HEK293 (cell line): Measurements from ENCODE around the gene ATP7A.
"Not testable (repeated sequence)": the region's sequence is repeated elsewhere in the genome, so short reads cannot be mapped to it uniquely, and the experiment has no call there.

ENCODE experiments used
- CTCF ChIA-PET: fragments of 350-600 bp; formaldehyde crosslinking; extraction: SDS; loops from one replicate; lab custom pipeline; 2021; ENCODE audit warnings: antibody characterized with exemption; lab: Yijun Ruan, JAX
- POLR2A ChIA-PET: fragments of 300-600 bp; formaldehyde crosslinking; extraction: SDS; loops from one replicate; lab custom pipeline; 2020; ENCODE audit warnings: antibody characterized with exemption, inconsistent platforms; lab: Yijun Ruan, JAX
- H3K27ac ChIP-seq: fragments of 200-500 bp; sonication (Bioruptor generic); 2 replicates; pipeline ENCODE4 v1.5.1; 2014; ENCODE audit warnings: low read depth, low read length, control low read depth, inconsistent platforms; ENCODE audit errors: extremely low read depth
- H3K36me3 ChIP-seq, 2 experiments: fragments of 200-500 bp in 1 of 2; sonication (Bioruptor generic) in 1 of 2; 1 replicate in 1 of 2; 2 replicates in 1 of 2; pipeline ENCODE4 v1.5.1; 2014 to 2017; ENCODE audit warnings: inconsistent platforms in 2 of 2, low read length in 2 of 2; ENCODE audit not compliant: control insufficient read depth in 2 of 2, insufficient read depth in 1 of 2
- H3K4me1 ChIP-seq: fragments of 200-500 bp; sonication (Bioruptor generic); 2 replicates; pipeline ENCODE4 v1.5.1; 2014; ENCODE audit warnings: mild to moderate bottlenecking, low read length, inconsistent platforms; ENCODE audit not compliant: control insufficient read depth, insufficient read depth
- H3K4me3 ChIP-seq: 2 replicates; pipeline ENCODE4 v1.5.1; 2011; ENCODE audit warnings: low read depth, mild to moderate bottlenecking, control low read depth, low read length, moderate library complexity
- H3K9me3 ChIP-seq: fragments of 200-500 bp; sonication (Bioruptor generic); 2 replicates; pipeline ENCODE4 v1.5.1; 2014; ENCODE audit warnings: low read depth, low read length, inconsistent platforms; ENCODE audit not compliant: control insufficient read depth, insufficient read depth
- FEZF1 ChIP-seq: fragments of 450-650 bp; formaldehyde crosslinking; IDR thresholded peaks from 2 replicates; pipeline ENCODE4 v1.5.1; 2016; ENCODE audit warnings: missing biosample characterization, missing genetic modification characterization
- GLI4 ChIP-seq: fragments of 450-650 bp; formaldehyde crosslinking; IDR thresholded peaks from 2 replicates; pipeline ENCODE4 v1.5.1; 2016; ENCODE audit warnings: missing biosample characterization, missing genetic modification characterization
- KLF8 ChIP-seq: fragments of 450-650 bp; formaldehyde crosslinking; IDR thresholded peaks from 2 replicates; pipeline ENCODE4 v1.5.1; 2016; ENCODE audit warnings: missing biosample characterization, missing genetic modification characterization
- MYNN ChIP-seq: fragments of 450-650 bp; formaldehyde crosslinking; IDR thresholded peaks from 2 replicates; pipeline ENCODE4 v1.5.1; 2016; ENCODE audit warnings: missing biosample characterization, missing genetic modification characterization, borderline replicate concordance
- OVOL3 ChIP-seq: fragments of 450-650 bp; formaldehyde crosslinking; IDR thresholded peaks from 2 replicates; pipeline ENCODE4 v1.5.1; 2016; ENCODE audit warnings: missing biosample characterization, missing genetic modification characterization
- SCRT2 ChIP-seq: fragments of 450-650 bp; formaldehyde crosslinking; IDR thresholded peaks from 2 replicates; pipeline ENCODE4 v1.5.1; 2016; ENCODE audit warnings: missing biosample characterization, missing genetic modification characterization
- ZBTB21 ChIP-seq: fragments of 450-650 bp; formaldehyde crosslinking; IDR thresholded peaks from 2 replicates; pipeline ENCODE4 v1.5.1; 2017; ENCODE audit warnings: missing biosample characterization, missing genetic modification characterization
- ZEB2 ChIP-seq: fragments of 450-650 bp; formaldehyde crosslinking; IDR thresholded peaks from 2 replicates; pipeline ENCODE4 v1.5.1; 2016; ENCODE audit warnings: missing biosample characterization, missing genetic modification characterization
- ZFP37 ChIP-seq: fragments of 450-650 bp; formaldehyde crosslinking; IDR thresholded peaks from 2 replicates; pipeline ENCODE4 v1.5.1; 2016; ENCODE audit warnings: missing biosample characterization, missing genetic modification characterization
- ZNF174 ChIP-seq: fragments of 450-650 bp; formaldehyde crosslinking; IDR thresholded peaks from 2 replicates; pipeline ENCODE4 v1.5.0; 2017; ENCODE audit warnings: missing biosample characterization, mild to moderate bottlenecking, missing genetic modification characterization
- ZNF23 ChIP-seq: fragments of 450-650 bp; formaldehyde crosslinking; IDR thresholded peaks from 2 replicates; pipeline ENCODE4 v1.5.1; 2016; ENCODE audit warnings: missing biosample characterization, missing genetic modification characterization, borderline replicate concordance
- ZNF239 ChIP-seq: fragments of 450-650 bp; formaldehyde crosslinking; IDR thresholded peaks from 2 replicates; pipeline ENCODE4 v1.5.1; 2016; ENCODE audit warnings: missing biosample characterization, missing genetic modification characterization
- ZNF335 ChIP-seq: fragments of 450-650 bp; formaldehyde crosslinking; conservative IDR thresholded peaks from 2 replicates; pipeline ENCODE4 v1.5.1; 2016; ENCODE audit warnings: missing biosample characterization, missing genetic modification characterization
- ZNF354C ChIP-seq: fragments of 450-650 bp; formaldehyde crosslinking; IDR thresholded peaks from 2 replicates; pipeline ENCODE4 v1.5.1; 2016; ENCODE audit warnings: missing biosample characterization, missing genetic modification characterization, low read depth, borderline replicate concordance
- ZNF48 ChIP-seq: fragments of 450-650 bp; formaldehyde crosslinking; IDR thresholded peaks from 2 replicates; pipeline ENCODE4 v1.5.1; 2016; ENCODE audit warnings: missing biosample characterization, missing genetic modification characterization
- ZNF521 ChIP-seq: fragments of 450-650 bp; formaldehyde crosslinking; IDR thresholded peaks from 2 replicates; pipeline ENCODE4 v1.5.1; 2017; ENCODE audit warnings: missing biosample characterization, mild to moderate bottlenecking, missing genetic modification characterization
- ZNF561 ChIP-seq: fragments of 450-650 bp; IDR thresholded peaks from 2 replicates; pipeline ENCODE4 v1.5.1; 2018; ENCODE audit warnings: missing biosample characterization, missing genetic modification characterization, borderline replicate concordance
- ZNF777 ChIP-seq: fragments of 450-650 bp; formaldehyde crosslinking; IDR thresholded peaks from 2 replicates; pipeline ENCODE4 v1.5.1; 2017; ENCODE audit warnings: missing biosample characterization, missing genetic modification characterization, borderline replicate concordance
- TF ChIP-seq, protein P1 (sequence below): fragments of 450-650 bp; formaldehyde crosslinking; IDR thresholded peaks from 2 replicates; pipeline ENCODE4 v1.5.1; 2017; ENCODE audit warnings: missing biosample characterization, missing genetic modification characterization
- TF ChIP-seq, protein P2 (sequence below): fragments of 450-650 bp; formaldehyde crosslinking; IDR thresholded peaks from 2 replicates; pipeline ENCODE4 v1.5.1; 2017; ENCODE audit warnings: missing biosample characterization, missing genetic modification characterization
- TF ChIP-seq, protein P3 (sequence below): fragments of 450-650 bp; formaldehyde crosslinking; IDR thresholded peaks from 2 replicates; pipeline ENCODE4 v1.5.1; 2016; ENCODE audit warnings: missing biosample characterization, missing genetic modification characterization, borderline replicate concordance
- TF ChIP-seq, protein P4 (sequence below): fragments of 450-650 bp; formaldehyde crosslinking; IDR thresholded peaks from 2 replicates; pipeline ENCODE4 v1.5.1; 2016; ENCODE audit warnings: missing biosample characterization, missing genetic modification characterization
- TF ChIP-seq, protein P5 (sequence below): fragments of 450-650 bp; formaldehyde crosslinking; IDR thresholded peaks from 2 replicates; pipeline ENCODE4 v1.5.1; 2016; ENCODE audit warnings: missing biosample characterization, missing genetic modification characterization

ATP7A gene

DNA sequence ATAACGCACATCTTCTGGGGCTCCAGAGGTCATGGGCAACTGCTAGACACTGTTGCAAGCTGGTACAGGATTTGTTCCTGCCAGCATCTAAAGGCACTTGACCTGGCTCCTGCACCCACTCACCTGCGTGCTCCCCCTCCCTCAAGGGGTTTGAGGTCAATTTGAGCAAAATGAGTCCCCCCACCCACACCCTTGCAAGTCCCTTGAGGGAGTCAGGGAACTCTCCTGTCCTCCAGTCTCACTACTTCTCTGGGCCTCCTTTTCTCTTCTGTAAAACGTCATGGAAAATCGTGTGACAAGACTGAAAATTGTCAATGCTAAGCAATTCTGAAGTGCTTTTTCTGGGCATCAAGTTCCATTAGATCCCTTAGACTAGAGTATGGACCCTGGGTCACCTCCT, 153.7 kb downstream of the ATP7A start:
- POLR2A ChIA-PET: no interaction called here
- CTCF ChIA-PET: interaction anchor here (0.7 kb wide), 1 partner anchor 633 kb away, joined by 3 read pairs; no protein-coding TSS in a partner anchor
- no peaks in the 10 kb centered on the region for H3K4me1 ChIP-seq
- H3K36me3 ChIP-seq: no peaks in the 10 kb centered on the region
- no peaks in the 10 kb centered on the region; the same call in 1 of the 2 replicates for H3K9me3 ChIP-seq
- no peak overlapping the region for H3K27ac ChIP-seq
- no peak for TF ChIP-seq ZNF561 (tag by site-specific recombination)
- no peak for TF ChIP-seq ZNF354C
- no peak for TF ChIP-seq ZNF239
- TF ChIP-seq, protein P1, sequence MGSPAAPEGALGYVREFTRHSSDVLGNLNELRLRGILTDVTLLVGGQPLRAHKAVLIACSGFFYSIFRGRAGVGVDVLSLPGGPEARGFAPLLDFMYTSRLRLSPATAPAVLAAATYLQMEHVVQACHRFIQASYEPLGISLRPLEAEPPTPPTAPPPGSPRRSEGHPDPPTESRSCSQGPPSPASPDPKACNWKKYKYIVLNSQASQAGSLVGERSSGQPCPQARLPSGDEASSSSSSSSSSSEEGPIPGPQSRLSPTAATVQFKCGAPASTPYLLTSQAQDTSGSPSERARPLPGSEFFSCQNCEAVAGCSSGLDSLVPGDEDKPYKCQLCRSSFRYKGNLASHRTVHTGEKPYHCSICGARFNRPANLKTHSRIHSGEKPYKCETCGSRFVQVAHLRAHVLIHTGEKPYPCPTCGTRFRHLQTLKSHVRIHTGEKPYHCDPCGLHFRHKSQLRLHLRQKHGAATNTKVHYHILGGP (tag by site-specific recombination): no peak
- no peak for TF ChIP-seq SCRT2 (tag by site-specific recombination)
- TF ChIP-seq GLI4: no peak
- no peak for TF ChIP-seq ZBTB21 (tag by site-specific recombination)
- no peak for TF ChIP-seq FEZF1 (tag by site-specific recombination)
- TF ChIP-seq ZNF48 (tag by site-specific recombination): no peak
- TF ChIP-seq OVOL3: no peak
- TF ChIP-seq, protein P2, sequence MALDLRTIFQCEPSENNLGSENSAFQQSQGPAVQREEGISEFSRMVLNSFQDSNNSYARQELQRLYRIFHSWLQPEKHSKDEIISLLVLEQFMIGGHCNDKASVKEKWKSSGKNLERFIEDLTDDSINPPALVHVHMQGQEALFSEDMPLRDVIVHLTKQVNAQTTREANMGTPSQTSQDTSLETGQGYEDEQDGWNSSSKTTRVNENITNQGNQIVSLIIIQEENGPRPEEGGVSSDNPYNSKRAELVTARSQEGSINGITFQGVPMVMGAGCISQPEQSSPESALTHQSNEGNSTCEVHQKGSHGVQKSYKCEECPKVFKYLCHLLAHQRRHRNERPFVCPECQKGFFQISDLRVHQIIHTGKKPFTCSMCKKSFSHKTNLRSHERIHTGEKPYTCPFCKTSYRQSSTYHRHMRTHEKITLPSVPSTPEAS (tag by site-specific recombination): no peak
- TF ChIP-seq ZNF23 (tag by site-specific recombination): no peak
- TF ChIP-seq, protein P3, sequence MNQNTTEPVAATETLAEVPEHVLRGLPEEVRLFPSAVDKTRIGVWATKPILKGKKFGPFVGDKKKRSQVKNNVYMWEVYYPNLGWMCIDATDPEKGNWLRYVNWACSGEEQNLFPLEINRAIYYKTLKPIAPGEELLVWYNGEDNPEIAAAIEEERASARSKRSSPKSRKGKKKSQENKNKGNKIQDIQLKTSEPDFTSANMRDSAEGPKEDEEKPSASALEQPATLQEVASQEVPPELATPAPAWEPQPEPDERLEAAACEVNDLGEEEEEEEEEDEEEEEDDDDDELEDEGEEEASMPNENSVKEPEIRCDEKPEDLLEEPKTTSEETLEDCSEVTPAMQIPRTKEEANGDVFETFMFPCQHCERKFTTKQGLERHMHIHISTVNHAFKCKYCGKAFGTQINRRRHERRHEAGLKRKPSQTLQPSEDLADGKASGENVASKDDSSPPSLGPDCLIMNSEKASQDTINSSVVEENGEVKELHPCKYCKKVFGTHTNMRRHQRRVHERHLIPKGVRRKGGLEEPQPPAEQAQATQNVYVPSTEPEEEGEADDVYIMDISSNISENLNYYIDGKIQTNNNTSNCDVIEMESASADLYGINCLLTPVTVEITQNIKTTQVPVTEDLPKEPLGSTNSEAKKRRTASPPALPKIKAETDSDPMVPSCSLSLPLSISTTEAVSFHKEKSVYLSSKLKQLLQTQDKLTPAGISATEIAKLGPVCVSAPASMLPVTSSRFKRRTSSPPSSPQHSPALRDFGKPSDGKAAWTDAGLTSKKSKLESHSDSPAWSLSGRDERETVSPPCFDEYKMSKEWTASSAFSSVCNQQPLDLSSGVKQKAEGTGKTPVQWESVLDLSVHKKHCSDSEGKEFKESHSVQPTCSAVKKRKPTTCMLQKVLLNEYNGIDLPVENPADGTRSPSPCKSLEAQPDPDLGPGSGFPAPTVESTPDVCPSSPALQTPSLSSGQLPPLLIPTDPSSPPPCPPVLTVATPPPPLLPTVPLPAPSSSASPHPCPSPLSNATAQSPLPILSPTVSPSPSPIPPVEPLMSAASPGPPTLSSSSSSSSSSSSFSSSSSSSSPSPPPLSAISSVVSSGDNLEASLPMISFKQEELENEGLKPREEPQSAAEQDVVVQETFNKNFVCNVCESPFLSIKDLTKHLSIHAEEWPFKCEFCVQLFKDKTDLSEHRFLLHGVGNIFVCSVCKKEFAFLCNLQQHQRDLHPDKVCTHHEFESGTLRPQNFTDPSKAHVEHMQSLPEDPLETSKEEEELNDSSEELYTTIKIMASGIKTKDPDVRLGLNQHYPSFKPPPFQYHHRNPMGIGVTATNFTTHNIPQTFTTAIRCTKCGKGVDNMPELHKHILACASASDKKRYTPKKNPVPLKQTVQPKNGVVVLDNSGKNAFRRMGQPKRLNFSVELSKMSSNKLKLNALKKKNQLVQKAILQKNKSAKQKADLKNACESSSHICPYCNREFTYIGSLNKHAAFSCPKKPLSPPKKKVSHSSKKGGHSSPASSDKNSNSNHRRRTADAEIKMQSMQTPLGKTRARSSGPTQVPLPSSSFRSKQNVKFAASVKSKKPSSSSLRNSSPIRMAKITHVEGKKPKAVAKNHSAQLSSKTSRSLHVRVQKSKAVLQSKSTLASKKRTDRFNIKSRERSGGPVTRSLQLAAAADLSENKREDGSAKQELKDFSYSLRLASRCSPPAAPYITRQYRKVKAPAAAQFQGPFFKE: no peak
- no peak for TF ChIP-seq ZNF777 (tag by site-specific recombination)
- TF ChIP-seq ZNF174: no peak
- TF ChIP-seq ZNF521: no peak
- no peak overlapping the region for H3K4me3 ChIP-seq

DNA sequence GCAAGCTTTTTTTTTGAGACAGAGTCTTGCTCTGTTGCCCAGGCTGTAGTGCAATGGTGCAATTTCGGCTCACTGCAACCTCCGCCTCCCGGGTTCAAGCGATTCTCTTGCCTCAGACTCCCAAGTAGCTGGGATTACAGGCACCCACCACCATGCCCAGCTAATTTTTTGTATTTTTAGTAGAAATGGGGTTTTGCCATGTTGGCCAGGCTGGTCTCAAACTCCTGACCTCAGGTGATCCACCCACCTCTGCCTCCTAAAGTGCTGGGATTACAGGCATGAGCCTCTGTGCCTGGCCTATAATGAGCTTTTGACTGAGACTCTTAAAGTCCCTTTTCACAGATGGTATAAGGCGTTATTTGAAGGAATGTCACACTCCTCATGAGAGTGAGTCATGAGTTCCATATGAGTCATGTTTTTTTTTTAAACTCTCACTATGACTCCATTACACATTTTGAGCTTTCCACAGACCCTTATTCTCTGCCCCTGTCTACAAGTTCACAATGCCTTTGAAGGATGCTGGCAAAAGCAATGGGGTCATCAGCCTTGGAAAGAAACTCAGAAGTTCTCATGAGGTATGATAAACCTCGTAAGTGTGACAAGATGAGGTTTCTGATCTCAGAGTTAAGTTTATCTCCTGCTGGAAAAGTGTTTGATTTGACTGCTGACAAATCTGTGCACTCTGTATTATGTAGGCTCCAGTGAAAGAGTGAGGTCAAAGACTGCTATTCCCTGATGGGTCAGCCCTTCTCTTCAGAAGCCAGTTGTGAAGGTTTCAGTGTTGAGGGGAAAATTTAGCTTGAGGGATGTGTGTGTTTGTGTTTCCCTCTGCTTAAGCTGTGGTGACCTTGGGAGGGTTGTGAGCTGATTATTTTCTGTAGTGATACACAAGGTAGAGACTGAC, 154.5 kb downstream of the ATP7A start:
- H3K9me3 ChIP-seq, H3K27ac ChIP-seq, H3K4me3 ChIP-seq, H3K4me1 ChIP-seq, H3K36me3 ChIP-seq, POLR2A ChIA-PET: not testable (repeated sequence)
- CTCF ChIA-PET: interaction anchor here (0.7 to 1.5 kb wide), 2 partner anchors 40 to 634 kb away, joined by 3 to 4 read pairs; no protein-coding TSS in a partner anchor
- TF ChIP-seq, protein P4, sequence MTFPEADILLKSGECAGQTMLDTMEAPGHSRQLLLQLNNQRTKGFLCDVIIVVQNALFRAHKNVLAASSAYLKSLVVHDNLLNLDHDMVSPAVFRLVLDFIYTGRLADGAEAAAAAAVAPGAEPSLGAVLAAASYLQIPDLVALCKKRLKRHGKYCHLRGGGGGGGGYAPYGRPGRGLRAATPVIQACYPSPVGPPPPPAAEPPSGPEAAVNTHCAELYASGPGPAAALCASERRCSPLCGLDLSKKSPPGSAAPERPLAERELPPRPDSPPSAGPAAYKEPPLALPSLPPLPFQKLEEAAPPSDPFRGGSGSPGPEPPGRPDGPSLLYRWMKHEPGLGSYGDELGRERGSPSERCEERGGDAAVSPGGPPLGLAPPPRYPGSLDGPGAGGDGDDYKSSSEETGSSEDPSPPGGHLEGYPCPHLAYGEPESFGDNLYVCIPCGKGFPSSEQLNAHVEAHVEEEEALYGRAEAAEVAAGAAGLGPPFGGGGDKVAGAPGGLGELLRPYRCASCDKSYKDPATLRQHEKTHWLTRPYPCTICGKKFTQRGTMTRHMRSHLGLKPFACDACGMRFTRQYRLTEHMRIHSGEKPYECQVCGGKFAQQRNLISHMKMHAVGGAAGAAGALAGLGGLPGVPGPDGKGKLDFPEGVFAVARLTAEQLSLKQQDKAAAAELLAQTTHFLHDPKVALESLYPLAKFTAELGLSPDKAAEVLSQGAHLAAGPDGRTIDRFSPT (tag by site-specific recombination): peak; percentile 70; the same call in 1 of the 2 replicates
- TF ChIP-seq, protein P5, sequence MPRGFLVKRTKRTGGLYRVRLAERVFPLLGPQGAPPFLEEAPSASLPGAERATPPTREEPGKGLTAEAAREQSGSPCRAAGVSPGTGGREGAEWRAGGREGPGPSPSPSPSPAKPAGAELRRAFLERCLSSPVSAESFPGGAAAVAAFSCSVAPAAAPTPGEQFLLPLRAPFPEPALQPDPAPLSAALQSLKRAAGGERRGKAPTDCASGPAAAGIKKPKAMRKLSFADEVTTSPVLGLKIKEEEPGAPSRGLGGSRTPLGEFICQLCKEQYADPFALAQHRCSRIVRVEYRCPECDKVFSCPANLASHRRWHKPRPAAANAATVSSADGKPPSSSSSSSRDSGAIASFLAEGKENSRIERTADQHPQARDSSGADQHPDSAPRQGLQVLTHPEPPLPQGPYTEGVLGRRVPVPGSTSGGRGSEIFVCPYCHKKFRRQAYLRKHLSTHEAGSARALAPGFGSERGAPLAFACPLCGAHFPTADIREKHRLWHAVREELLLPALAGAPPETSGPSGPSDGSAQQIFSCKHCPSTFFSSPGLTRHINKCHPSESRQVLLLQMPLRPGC (tag by site-specific recombination): peak; percentile 70; the same call in 1 of the 2 replicates
- TF ChIP-seq KLF8 (tag by site-specific recombination) (0 out of 2 replicates have a peak, but pooled peaks have one; percentile 36), ZFP37 (0 out of 2 replicates have a peak, but pooled peaks have one; percentile 37), ZEB2 (tag by site-specific recombination) (0 out of 2 replicates have a peak, but pooled peaks have one; percentile 40), ZNF335 (tag by site-specific recombination) (peak; percentile 66), MYNN (peak; percentile 59; the same call in 1 of the 2 replicates)
